HEK293 (cell line): ENCODE results near the gene CDYL.
A peak's percentile ranks its signal among the peaks of the same experiment; 100 is the strongest.

Source experiments
- CTCF ChIA-PET: fragments of 350-600 bp; formaldehyde crosslinking; extraction: SDS; loops from one replicate; lab custom pipeline; 2021; ENCODE audit warnings: antibody characterized with exemption; lab: Yijun Ruan, JAX
- POLR2A ChIA-PET: fragments of 300-600 bp; formaldehyde crosslinking; extraction: SDS; loops from one replicate; lab custom pipeline; 2020; ENCODE audit warnings: antibody characterized with exemption, inconsistent platforms; lab: Yijun Ruan, JAX
- H3K27ac ChIP-seq: fragments of 200-500 bp; sonication (Bioruptor generic); 2 replicates; pipeline ENCODE4 v1.5.1; 2014; ENCODE audit warnings: low read depth, low read length, control low read depth, inconsistent platforms; ENCODE audit errors: extremely low read depth
- H3K36me3 ChIP-seq, 2 experiments: fragments of 200-500 bp in 1 of 2; sonication (Bioruptor generic) in 1 of 2; 1 replicate in 1 of 2; 2 replicates in 1 of 2; pipeline ENCODE4 v1.5.1; 2014 to 2017; ENCODE audit warnings: inconsistent platforms in 2 of 2, low read length in 2 of 2; ENCODE audit not compliant: control insufficient read depth in 2 of 2, insufficient read depth in 1 of 2
- H3K4me1 ChIP-seq: fragments of 200-500 bp; sonication (Bioruptor generic); 2 replicates; pipeline ENCODE4 v1.5.1; 2014; ENCODE audit warnings: mild to moderate bottlenecking, low read length, inconsistent platforms; ENCODE audit not compliant: control insufficient read depth, insufficient read depth
- H3K4me3 ChIP-seq: 2 replicates; pipeline ENCODE4 v1.5.1; 2011; ENCODE audit warnings: low read depth, mild to moderate bottlenecking, control low read depth, low read length, moderate library complexity
- H3K9me3 ChIP-seq: fragments of 200-500 bp; sonication (Bioruptor generic); 2 replicates; pipeline ENCODE4 v1.5.1; 2014; ENCODE audit warnings: low read depth, low read length, inconsistent platforms; ENCODE audit not compliant: control insufficient read depth, insufficient read depth
- IKZF3 ChIP-seq: fragments of 450-650 bp; IDR thresholded peaks from 2 replicates; pipeline ENCODE4 v1.5.0; 2018; ENCODE audit warnings: missing biosample characterization, mild to moderate bottlenecking, missing genetic modification characterization, moderate library complexity
- KLF8 ChIP-seq: fragments of 450-650 bp; formaldehyde crosslinking; IDR thresholded peaks from 2 replicates; pipeline ENCODE4 v1.5.1; 2016; ENCODE audit warnings: missing biosample characterization, missing genetic modification characterization
- ZBTB7A ChIP-seq: fragments of 450-650 bp; formaldehyde crosslinking; IDR thresholded peaks from 2 replicates; pipeline ENCODE4 v1.5.1; 2016; ENCODE audit warnings: low read depth, missing biosample characterization, missing genetic modification characterization
- ZEB2 ChIP-seq: fragments of 450-650 bp; formaldehyde crosslinking; IDR thresholded peaks from 2 replicates; pipeline ENCODE4 v1.5.1; 2016; ENCODE audit warnings: missing biosample characterization, missing genetic modification characterization
- ZNF214 ChIP-seq: fragments of 450-650 bp; formaldehyde crosslinking; IDR thresholded peaks from 2 replicates; pipeline ENCODE4 v1.5.1; 2017; ENCODE audit warnings: missing biosample characterization, mild to moderate bottlenecking, missing genetic modification characterization, borderline replicate concordance
- ZNF23 ChIP-seq: fragments of 450-650 bp; formaldehyde crosslinking; IDR thresholded peaks from 2 replicates; pipeline ENCODE4 v1.5.1; 2016; ENCODE audit warnings: missing biosample characterization, missing genetic modification characterization, borderline replicate concordance
- ZNF292 ChIP-seq: fragments of 450-650 bp; formaldehyde crosslinking; IDR thresholded peaks from 2 replicates; pipeline ENCODE4 v1.5.1; 2016; ENCODE audit warnings: low read depth, missing biosample characterization, missing genetic modification characterization, borderline replicate concordance
- ZNF324 ChIP-seq: fragments of 450-650 bp; formaldehyde crosslinking; IDR thresholded peaks from 2 replicates; pipeline ENCODE4 v1.5.1; 2016; ENCODE audit warnings: missing biosample characterization, missing genetic modification characterization
- ZNF514 ChIP-seq: fragments of 450-650 bp; formaldehyde crosslinking; IDR thresholded peaks from 2 replicates; pipeline ENCODE4 v1.5.1; 2016; ENCODE audit warnings: missing biosample characterization, missing genetic modification characterization
- ZNF585B ChIP-seq: fragments of 450-650 bp; formaldehyde crosslinking; IDR thresholded peaks from 2 replicates; pipeline ENCODE4 v1.5.1; 2016; ENCODE audit warnings: missing biosample characterization, missing genetic modification characterization
- ZNF600 ChIP-seq: fragments of 450-650 bp; formaldehyde crosslinking; IDR thresholded peaks from 2 replicates; pipeline ENCODE4 v1.5.1; 2016; ENCODE audit warnings: missing biosample characterization, missing genetic modification characterization
- ZNF660 ChIP-seq: fragments of 450-650 bp; IDR thresholded peaks from 2 replicates; pipeline ENCODE4 v1.5.1; 2018; ENCODE audit warnings: missing biosample characterization, mild to moderate bottlenecking, missing genetic modification characterization
- ZNF791 ChIP-seq: fragments of 450-650 bp; formaldehyde crosslinking; IDR thresholded peaks from 2 replicates; pipeline ENCODE4 v1.5.1; 2016; ENCODE audit warnings: missing biosample characterization, missing genetic modification characterization
- ZNF830 ChIP-seq: fragments of 450-650 bp; IDR thresholded peaks from 2 replicates; pipeline ENCODE4 v1.5.0; 2018; ENCODE audit warnings: missing biosample characterization, missing genetic modification characterization, low read depth, mild to moderate bottlenecking, moderate library complexity
- TF ChIP-seq, protein P1 (sequence below): fragments of 450-650 bp; formaldehyde crosslinking; IDR thresholded peaks from 2 replicates; pipeline ENCODE4 v1.5.1; 2016; ENCODE audit warnings: missing biosample characterization, missing genetic modification characterization, low read depth
- TF ChIP-seq, protein P2 (sequence below): IDR thresholded peaks from 2 replicates; pipeline ENCODE4 v1.6.1; 2011; ENCODE audit warnings: mild to moderate bottlenecking, low read depth, low read length, borderline replicate concordance
- TF ChIP-seq, protein P3 (sequence below): fragments of 450-650 bp; formaldehyde crosslinking; IDR thresholded peaks from 2 replicates; pipeline ENCODE4 v1.5.1; 2017; ENCODE audit warnings: missing biosample characterization, missing genetic modification characterization
- TF ChIP-seq, protein P4 (sequence below): fragments of 450-650 bp; formaldehyde crosslinking; IDR thresholded peaks from 2 replicates; pipeline ENCODE4 v1.5.1; 2016; ENCODE audit warnings: missing biosample characterization, missing genetic modification characterization
- TF ChIP-seq, protein P5 (sequence below): fragments of 450-650 bp; formaldehyde crosslinking; IDR thresholded peaks from 2 replicates; pipeline ENCODE4 v1.5.1; 2016; ENCODE audit warnings: missing biosample characterization, missing genetic modification characterization, borderline replicate concordance
- TF ChIP-seq, protein P6 (sequence below): fragments of 450-650 bp; formaldehyde crosslinking; IDR thresholded peaks from 2 replicates; pipeline ENCODE4 v1.5.1; 2016; ENCODE audit warnings: missing biosample characterization, missing genetic modification characterization

CDYL gene

DNA sequence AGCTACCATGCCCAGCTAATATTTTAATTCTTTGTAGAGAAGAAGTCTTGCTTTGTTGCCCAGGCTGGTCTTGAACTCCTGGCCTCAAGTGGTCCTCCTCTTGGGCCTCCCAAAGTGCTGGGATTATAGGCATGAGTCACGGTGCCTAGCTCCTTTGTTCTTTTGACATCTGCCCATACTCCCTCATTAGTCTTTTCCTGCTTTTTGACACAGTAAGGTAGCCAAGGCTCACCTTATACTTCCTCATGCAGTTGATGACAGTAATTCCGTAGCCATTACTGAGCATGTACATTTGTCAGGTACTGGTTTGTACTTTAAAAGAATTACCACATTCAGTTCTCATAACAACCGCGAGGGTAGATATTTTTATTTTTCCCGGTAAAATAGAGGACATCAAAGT is 76.7 kb downstream of the CDYL start (continued):
- TF ChIP-seq, protein P1, sequence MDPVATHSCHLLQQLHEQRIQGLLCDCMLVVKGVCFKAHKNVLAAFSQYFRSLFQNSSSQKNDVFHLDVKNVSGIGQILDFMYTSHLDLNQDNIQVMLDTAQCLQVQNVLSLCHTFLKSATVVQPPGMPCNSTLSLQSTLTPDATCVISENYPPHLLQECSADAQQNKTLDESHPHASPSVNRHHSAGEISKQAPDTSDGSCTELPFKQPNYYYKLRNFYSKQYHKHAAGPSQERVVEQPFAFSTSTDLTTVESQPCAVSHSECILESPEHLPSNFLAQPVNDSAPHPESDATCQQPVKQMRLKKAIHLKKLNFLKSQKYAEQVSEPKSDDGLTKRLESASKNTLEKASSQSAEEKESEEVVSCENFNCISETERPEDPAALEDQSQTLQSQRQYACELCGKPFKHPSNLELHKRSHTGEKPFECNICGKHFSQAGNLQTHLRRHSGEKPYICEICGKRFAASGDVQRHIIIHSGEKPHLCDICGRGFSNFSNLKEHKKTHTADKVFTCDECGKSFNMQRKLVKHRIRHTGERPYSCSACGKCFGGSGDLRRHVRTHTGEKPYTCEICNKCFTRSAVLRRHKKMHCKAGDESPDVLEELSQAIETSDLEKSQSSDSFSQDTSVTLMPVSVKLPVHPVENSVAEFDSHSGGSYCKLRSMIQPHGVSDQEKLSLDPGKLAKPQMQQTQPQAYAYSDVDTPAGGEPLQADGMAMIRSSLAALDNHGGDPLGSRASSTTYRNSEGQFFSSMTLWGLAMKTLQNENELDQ, result no peak
- TF ChIP-seq ZNF292 (tag by site-specific recombination), result no peak
- TF ChIP-seq ZNF214, result no peak
- TF ChIP-seq IKZF3 (tag by site-specific recombination), result no peak
- no peak for TF ChIP-seq ZNF660 (tag by site-specific recombination)
- no peak for TF ChIP-seq ZNF514 (tag by site-specific recombination)
- TF ChIP-seq, protein P2, sequence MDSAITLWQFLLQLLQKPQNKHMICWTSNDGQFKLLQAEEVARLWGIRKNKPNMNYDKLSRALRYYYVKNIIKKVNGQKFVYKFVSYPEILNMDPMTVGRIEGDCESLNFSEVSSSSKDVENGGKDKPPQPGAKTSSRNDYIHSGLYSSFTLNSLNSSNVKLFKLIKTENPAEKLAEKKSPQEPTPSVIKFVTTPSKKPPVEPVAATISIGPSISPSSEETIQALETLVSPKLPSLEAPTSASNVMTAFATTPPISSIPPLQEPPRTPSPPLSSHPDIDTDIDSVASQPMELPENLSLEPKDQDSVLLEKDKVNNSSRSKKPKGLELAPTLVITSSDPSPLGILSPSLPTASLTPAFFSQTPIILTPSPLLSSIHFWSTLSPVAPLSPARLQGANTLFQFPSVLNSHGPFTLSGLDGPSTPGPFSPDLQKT, result no peak
- TF ChIP-seq ZEB2 (tag by site-specific recombination), result no peak
- no peak for TF ChIP-seq ZNF830
- TF ChIP-seq ZBTB7A, result no peak

DNA sequence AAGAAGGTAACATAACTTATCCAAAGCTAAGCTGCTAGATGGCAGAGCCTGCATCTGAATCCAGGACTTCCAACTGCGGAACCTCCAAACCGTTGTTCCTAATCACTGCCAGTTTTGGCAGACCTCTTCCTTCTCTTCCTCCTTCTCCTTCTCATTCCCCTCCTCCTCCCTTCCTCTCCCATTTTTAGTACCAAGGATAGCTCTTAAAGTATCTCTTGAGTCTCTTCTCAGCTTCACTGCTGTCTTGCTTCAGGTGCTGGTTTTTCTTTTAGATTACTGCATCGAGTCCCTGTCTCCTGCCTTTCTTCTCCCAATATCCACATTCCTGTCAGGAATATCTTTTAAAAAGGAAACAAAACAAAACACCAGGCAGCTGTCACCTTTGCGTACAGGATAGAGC is 77.1 kb downstream of the CDYL start:
- CTCF ChIA-PET, result interaction anchor here (0.6 kb wide), 1 partner anchor 8 kb away, joined by 4 read pairs; no protein-coding TSS in a partner anchor
- Histone ChIP-seq H3K4me3 (no peak overlapping the region), H3K9me3 (no peaks in the 10 kb centered on the region), H3K36me3 (no peaks in the 10 kb centered on the region), H3K4me1 (peaks cover 11% of the 10 kb centered on the region), H3K27ac (no peak overlapping the region)
- POLR2A ChIA-PET, result no interaction called here
- TF ChIP-seq, protein P3, sequence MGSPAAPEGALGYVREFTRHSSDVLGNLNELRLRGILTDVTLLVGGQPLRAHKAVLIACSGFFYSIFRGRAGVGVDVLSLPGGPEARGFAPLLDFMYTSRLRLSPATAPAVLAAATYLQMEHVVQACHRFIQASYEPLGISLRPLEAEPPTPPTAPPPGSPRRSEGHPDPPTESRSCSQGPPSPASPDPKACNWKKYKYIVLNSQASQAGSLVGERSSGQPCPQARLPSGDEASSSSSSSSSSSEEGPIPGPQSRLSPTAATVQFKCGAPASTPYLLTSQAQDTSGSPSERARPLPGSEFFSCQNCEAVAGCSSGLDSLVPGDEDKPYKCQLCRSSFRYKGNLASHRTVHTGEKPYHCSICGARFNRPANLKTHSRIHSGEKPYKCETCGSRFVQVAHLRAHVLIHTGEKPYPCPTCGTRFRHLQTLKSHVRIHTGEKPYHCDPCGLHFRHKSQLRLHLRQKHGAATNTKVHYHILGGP (tag by site-specific recombination), result no peak
- TF ChIP-seq ZNF791 (tag by site-specific recombination) (no peak), ZNF600 (peak; percentile 86)
- TF ChIP-seq, protein P4, sequence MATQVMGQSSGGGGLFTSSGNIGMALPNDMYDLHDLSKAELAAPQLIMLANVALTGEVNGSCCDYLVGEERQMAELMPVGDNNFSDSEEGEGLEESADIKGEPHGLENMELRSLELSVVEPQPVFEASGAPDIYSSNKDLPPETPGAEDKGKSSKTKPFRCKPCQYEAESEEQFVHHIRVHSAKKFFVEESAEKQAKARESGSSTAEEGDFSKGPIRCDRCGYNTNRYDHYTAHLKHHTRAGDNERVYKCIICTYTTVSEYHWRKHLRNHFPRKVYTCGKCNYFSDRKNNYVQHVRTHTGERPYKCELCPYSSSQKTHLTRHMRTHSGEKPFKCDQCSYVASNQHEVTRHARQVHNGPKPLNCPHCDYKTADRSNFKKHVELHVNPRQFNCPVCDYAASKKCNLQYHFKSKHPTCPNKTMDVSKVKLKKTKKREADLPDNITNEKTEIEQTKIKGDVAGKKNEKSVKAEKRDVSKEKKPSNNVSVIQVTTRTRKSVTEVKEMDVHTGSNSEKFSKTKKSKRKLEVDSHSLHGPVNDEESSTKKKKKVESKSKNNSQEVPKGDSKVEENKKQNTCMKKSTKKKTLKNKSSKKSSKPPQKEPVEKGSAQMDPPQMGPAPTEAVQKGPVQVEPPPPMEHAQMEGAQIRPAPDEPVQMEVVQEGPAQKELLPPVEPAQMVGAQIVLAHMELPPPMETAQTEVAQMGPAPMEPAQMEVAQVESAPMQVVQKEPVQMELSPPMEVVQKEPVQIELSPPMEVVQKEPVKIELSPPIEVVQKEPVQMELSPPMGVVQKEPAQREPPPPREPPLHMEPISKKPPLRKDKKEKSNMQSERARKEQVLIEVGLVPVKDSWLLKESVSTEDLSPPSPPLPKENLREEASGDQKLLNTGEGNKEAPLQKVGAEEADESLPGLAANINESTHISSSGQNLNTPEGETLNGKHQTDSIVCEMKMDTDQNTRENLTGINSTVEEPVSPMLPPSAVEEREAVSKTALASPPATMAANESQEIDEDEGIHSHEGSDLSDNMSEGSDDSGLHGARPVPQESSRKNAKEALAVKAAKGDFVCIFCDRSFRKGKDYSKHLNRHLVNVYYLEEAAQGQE (tag by site-specific recombination), result peak; percentile 97
- TF ChIP-seq, all 188 proteins: peak for 2

DNA sequence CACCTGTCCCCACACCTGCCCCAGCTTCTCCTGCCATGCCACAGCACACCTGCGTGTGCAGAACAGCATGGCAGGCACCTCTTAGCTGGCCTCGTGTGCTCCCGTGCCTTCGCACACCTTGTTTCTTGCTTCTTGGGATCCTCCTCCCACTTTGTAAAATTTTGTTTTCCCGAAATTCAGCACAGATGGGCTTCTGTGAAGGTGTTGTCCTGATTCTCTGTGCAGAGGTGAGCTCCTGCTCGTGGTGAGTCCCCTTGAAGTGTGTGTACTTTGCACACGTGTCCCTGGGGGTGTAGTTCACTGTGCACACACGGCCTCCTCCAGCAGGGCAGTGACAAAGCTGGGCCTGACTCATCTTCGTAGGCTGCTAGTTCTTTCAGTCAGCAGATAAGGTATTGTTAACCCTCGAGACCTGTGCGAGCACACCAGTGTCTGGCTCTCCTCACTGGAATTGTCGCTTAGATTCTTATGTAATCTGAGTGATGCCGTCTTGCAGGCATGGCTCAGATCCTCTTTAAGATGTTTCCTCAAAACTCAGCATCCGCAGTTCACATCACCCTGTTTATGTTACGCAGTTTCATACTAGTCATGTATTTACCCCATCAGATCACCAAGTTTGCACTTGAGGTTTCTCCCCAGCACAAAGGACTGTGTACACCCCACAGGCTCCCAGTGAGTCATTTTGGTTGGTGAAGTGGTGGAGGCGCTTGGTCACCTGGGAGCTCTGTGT is 77.7 kb downstream of the CDYL start:
- no peaks in the 10 kb centered on the region for H3K36me3 ChIP-seq
- no peak overlapping the region for H3K4me3 ChIP-seq
- no peaks in the 10 kb centered on the region for H3K9me3 ChIP-seq
- no peak overlapping the region for H3K27ac ChIP-seq
- ChIA-PET CTCF (interaction anchor here (1.6 kb wide), 1 partner anchor 177 kb away, joined by 5 read pairs; no protein-coding TSS in a partner anchor), POLR2A (no interaction called here)
- H3K4me1 ChIP-seq, result peaks cover 6% of the 10 kb centered on the region
- TF ChIP-seq, protein P5, sequence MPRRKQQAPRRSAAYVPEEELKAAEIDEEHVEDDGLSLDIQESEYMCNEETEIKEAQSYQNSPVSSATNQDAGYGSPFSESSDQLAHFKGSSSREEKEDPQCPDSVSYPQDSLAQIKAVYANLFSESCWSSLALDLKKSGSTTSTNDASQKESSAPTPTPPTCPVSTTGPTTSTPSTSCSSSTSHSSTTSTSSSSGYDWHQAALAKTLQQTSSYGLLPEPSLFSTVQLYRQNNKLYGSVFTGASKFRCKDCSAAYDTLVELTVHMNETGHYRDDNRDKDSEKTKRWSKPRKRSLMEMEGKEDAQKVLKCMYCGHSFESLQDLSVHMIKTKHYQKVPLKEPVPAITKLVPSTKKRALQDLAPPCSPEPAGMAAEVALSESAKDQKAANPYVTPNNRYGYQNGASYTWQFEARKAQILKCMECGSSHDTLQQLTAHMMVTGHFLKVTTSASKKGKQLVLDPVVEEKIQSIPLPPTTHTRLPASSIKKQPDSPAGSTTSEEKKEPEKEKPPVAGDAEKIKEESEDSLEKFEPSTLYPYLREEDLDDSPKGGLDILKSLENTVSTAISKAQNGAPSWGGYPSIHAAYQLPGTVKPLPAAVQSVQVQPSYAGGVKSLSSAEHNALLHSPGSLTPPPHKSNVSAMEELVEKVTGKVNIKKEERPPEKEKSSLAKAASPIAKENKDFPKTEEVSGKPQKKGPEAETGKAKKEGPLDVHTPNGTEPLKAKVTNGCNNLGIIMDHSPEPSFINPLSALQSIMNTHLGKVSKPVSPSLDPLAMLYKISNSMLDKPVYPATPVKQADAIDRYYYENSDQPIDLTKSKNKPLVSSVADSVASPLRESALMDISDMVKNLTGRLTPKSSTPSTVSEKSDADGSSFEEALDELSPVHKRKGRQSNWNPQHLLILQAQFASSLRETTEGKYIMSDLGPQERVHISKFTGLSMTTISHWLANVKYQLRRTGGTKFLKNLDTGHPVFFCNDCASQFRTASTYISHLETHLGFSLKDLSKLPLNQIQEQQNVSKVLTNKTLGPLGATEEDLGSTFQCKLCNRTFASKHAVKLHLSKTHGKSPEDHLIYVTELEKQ, result no peak
- TF ChIP-seq KLF8, result no peak
- no peak for TF ChIP-seq ZNF324 (tag by site-specific recombination)
- TF ChIP-seq ZNF585B (tag by site-specific recombination), result no peak
- TF ChIP-seq, protein P6, sequence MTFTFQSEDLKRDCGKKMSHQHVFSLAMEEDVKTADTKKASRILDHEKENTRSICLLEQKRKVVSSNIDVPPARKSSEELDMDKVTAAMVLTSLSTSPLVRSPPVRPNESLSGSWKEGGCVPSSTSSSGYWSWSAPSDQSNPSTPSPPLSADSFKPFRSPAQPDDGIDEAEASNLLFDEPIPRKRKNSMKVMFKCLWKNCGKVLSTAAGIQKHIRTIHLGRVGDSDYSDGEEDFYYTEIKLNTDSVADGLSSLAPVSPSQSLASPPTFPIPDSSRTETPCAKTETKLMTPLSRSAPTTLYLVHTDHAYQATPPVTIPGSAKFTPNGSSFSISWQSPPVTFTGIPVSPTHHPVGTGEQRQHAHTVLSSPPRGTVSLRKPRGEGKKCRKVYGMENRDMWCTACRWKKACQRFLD (tag by site-specific recombination), result no peak
- no peak for TF ChIP-seq ZNF23 (tag by site-specific recombination)
- TF ChIP-seq ZNF514 (tag by site-specific recombination), result no peak
